GM18520 (cell line): ENCODE data around the gene TRAPPC3.

Experiments used
- ATAC-seq: cut with Tn5 transposase; IDR thresholded peaks from one replicate; pipeline ENCODE4 v1.9.1; 2021; ENCODE audit not compliant: unreplicated experiment

Gene TRAPPC3

GRCh38 chr1:36154335-36154734 lies 5.0 kb upstream of the TRAPPC3 start:
- ATAC-seq, result no peak

GRCh38 chr1:36153476-36153875 lies 4.2 kb upstream of the TRAPPC3 start:
- ATAC-seq, result no peak

GRCh38 chr1:36151845-36152203 lies 2.5 kb upstream of the TRAPPC3 start:
- no peak for ATAC-seq

GRCh38 chr1:36151134-36151844 lies 2.0 kb upstream of the TRAPPC3 start:
- no peak for ATAC-seq

GRCh38 chr1:36150296-36151133 lies 1.2 kb upstream of the TRAPPC3 start:
- peak; percentile 47 for ATAC-seq

GRCh38 chr1:36149973-36150295 lies 648 bp upstream of the TRAPPC3 start:
- ATAC-seq, result no peak

GRCh38 chr1:36148821-36149236 lies 457 bp downstream of the TRAPPC3 start:
- no peak for ATAC-seq

GRCh38 chr1:36144413-36144812 lies 4.9 kb downstream of the TRAPPC3 start:
- ATAC-seq, result no peak

GRCh38 chr1:36143424-36143823 lies 5.9 kb downstream of the TRAPPC3 start:
- ATAC-seq, result peak; percentile 61

GRCh38 chr1:36142121-36142520 lies 7.2 kb downstream of the TRAPPC3 start:
- ATAC-seq, result no peak

GRCh38 chr1:36139521-36139920 lies 9.8 kb downstream of the TRAPPC3 start:
- no peak for ATAC-seq

- ATAC-seq, result no peak
These were observed 11.5 kb downstream of the TRAPPC3 start for GRCh38 chr1:36137776-36138175.

GRCh38 chr1:36137226-36137625 lies 12.1 kb downstream of the TRAPPC3 start:
- ATAC-seq, result no peak

- ATAC-seq, result no peak
These were observed 12.8 kb downstream of the TRAPPC3 start for GRCh38 chr1:36136535-36136934.

- no peak for ATAC-seq
These were observed 13.5 kb downstream of the TRAPPC3 start for GRCh38 chr1:36135796-36136195.

- no peak for ATAC-seq
These were observed 14.0 kb downstream of the TRAPPC3 start for GRCh38 chr1:36135330-36135667.

- ATAC-seq, result no peak
These were observed 14.6 kb downstream of the TRAPPC3 start for GRCh38 chr1:36134505-36135329.

- no peak for ATAC-seq
These were observed 15.3 kb downstream of the TRAPPC3 start for GRCh38 chr1:36134031-36134430.

- no peak for ATAC-seq
These were observed 15.8 kb downstream of the TRAPPC3 start for GRCh38 chr1:36133484-36133883.

GRCh38 chr1:36132029-36132428 lies 17.3 kb downstream of the TRAPPC3 start:
- ATAC-seq, result no peak

- no peak for ATAC-seq
These were observed 20.4 kb downstream of the TRAPPC3 start for GRCh38 chr1:36128905-36129206.
